Breast epithelium (tissue), 3 donors: Measurements from ENCODE around the gene DHRS1.

Experiments
- POLR2A ChIP-seq: fragments of 450-650 bp; IDR thresholded peaks from one replicate; pipeline ENCODE4 v1.6.1; 2016; ENCODE audit warnings: antibody characterized with exemption, mild to moderate bottlenecking, moderate library complexity
- POLR2AphosphoS5 ChIP-seq, 3 donors: sonication (generic); formaldehyde crosslinking; IDR thresholded peaks; one replicate each; pipeline ENCODE4 v1.6.1; 2017; ENCODE audit warnings: antibody characterized with exemption in 3 of 3
- TF ChIP-seq, protein P1 (sequence below), 3 donors: fragments of 450-650 bp; IDR thresholded peaks; one replicate each; pipeline ENCODE4 v1.5.1; 2016 to 2017; ENCODE audit warnings: antibody characterized with exemption in 3 of 3, mild to moderate bottlenecking in 3 of 3, moderate library complexity in 3 of 3

GRCh38 chr14:24270537-24271133 lies 28.9 kb downstream of the DHRS1 start:
- TF ChIP-seq, protein P1, sequence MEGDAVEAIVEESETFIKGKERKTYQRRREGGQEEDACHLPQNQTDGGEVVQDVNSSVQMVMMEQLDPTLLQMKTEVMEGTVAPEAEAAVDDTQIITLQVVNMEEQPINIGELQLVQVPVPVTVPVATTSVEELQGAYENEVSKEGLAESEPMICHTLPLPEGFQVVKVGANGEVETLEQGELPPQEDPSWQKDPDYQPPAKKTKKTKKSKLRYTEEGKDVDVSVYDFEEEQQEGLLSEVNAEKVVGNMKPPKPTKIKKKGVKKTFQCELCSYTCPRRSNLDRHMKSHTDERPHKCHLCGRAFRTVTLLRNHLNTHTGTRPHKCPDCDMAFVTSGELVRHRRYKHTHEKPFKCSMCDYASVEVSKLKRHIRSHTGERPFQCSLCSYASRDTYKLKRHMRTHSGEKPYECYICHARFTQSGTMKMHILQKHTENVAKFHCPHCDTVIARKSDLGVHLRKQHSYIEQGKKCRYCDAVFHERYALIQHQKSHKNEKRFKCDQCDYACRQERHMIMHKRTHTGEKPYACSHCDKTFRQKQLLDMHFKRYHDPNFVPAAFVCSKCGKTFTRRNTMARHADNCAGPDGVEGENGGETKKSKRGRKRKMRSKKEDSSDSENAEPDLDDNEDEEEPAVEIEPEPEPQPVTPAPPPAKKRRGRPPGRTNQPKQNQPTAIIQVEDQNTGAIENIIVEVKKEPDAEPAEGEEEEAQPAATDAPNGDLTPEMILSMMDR (IDR thresholded peaks at IDR 0.05) = no peak
- TF ChIP-seq POLR2AphosphoS5 (IDR thresholded peaks at IDR 0.05) = no peak
- no peak for TF ChIP-seq POLR2A
